HG03175 (cell line): ENCODE measurements around the gene HSF4.

Experiments used
- ATAC-seq: cut with Tn5 transposase; IDR thresholded peaks from one replicate; pipeline ENCODE4 v1.9.1; 2021; ENCODE audit warnings: mild to moderate bottlenecking, moderate library complexity; ENCODE audit not compliant: unreplicated experiment

Gene HSF4

DNA sequence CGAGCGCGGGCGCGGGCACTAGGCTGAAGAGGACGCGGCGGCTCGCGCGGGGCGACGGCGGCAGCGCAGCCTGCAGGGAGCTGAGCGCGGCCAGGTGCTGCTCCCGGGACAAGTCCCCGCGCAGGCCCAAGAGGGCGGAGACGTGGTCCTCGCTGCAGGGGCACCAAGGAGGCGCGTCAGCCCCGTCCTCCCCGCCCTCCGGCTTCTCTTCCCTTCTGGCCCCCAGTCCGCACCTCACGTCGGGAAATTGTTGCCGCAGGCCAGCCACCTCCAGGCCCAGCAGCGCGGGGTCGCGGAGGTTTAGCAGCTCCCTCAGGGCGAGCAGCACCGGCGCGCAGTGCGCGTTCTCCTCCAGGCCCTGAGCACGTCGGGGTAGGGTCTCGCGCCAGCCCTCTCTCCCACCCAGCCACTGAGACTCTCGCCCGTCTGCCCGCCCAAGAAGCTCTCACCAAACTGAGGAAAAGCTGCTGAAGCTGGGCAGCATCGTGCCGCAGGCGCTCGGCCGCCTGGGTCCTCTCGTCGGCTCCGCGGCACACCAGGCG lies 20.0 kb downstream of the HSF4 start:
- no peak for ATAC-seq

DNA sequence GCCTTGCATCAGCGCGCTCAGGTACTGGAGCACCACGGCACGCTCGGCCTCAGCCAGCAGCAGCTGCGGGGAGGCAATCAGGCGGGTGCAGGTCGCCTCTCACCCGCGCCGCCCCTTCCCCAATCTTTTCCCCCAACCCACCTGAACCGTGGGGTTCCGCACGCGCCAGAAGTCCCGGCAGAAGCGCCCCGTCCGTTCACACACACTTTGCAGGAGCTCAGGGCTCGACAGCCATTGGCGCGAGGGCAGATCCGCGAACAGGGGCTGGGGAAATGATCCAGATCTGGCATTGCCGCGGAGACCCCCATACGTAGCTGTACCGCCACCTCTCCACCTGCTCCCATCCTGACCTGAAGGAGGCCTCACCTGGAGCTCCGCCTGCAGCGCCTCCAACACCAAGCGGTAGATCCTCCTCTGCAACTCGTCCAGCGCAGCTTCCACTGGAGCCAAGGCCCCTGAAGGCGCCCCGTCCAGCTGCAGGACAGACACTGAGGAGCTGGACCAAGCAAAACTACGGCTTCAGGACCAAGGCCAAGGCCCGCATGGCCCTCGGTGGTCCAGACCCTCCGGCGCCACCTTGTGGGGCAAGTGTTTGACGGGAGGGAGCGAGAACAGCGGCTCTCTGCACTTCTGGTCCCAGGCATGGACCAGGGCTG lies 20.6 kb downstream of the HSF4 start:
- ATAC-seq = peak; percentile 38

GRCh38 chr16:67185651-67186134 lies 21.1 kb downstream of the HSF4 start:
- ATAC-seq = no peak

DNA sequence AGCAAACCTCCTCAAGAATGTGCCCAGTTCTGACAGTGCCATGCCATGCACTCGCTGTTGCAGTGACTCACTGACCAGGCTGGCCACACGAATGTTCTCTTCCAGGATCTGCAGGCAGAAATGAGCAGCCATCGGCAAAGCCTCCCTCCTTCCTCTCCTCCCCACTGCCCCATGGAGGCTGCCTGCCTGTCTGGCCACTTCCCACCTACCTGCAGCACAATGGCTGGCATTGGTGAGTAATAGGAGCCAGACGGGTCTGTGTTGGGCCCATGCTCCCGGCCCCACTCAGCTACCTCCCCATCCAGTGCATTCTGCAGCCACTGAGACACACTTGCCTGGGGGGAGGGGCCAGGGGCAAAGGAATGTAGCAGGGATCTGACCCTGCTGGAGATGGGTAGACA lies 22.0 kb downstream of the HSF4 start:
- ATAC-seq = no peak

DNA sequence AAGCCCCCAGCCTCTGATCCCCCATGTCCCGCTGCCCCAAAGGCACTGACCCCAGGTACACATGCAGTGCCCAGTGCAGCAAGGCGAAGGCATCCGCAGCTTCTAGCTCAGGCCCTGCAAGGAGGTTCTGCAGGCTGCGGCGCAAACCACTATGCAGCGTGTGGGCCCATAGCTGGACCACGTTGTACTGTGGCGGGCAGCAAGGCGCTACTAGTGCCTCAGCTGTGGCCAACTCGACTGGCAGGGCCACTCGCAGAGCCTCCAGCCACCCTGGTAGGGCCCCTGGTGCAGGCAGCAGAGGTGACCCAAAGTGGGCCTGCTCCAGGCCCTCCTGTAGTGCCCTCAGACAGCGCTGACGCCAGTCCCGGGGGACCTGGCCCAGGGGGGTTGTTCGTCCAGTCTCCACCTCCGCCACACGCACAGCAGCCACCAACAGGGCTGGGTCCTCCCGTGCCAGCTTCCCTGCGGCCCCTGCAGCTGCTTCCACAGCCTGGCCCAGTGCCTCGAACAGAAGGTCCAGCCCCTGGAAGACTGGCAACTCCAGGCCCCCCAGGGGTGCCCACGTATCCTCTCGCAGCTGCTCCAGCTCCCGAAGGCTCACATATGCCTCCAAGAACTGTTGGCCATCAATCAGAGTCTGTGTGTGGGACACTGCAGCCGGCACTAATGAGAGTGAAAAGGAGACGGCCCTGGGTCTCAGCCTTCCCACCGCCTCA lies 22.8 kb downstream of the HSF4 start:
- no peak for ATAC-seq

DNA sequence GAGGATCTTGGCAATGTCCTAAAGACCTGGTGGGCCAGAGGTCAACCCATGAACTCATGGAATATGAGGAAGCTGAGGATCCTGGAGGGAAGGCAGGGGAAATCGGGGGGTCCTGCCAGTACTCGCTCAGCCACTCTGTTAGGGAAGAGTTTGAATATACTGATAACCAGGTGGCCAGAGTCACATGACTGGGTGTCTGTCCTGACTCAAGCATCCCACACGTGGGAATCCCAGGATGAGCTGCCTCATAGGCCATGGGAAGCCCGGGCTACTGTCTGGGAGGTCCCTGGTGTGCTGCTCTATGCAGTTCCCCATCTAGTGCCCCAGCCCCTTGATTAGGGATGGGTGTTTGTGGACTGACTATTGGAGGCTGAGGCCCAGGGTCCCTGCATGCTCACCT lies 23.8 kb downstream of the HSF4 start:
- no peak for ATAC-seq

DNA sequence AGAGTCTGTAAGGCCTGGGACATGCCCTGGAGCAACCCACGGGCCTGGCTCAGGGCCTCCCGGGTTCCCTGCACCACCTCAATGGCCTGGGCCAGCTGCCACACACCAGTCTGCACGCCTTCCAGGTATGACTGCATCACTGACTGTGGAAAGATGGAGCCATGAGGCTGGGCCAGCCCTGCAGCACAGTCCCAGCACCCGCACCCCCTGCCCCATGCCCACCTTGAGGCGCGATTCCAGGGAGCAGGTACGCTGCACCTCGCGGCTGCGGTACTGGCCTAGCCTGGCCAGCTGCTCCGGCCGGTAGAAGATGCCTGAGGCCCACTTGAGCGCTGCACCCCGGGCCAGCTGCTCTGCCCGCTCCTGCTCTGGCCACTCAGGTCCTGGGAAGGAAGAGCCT lies 24.3 kb downstream of the HSF4 start:
- ATAC-seq = no peak

DNA sequence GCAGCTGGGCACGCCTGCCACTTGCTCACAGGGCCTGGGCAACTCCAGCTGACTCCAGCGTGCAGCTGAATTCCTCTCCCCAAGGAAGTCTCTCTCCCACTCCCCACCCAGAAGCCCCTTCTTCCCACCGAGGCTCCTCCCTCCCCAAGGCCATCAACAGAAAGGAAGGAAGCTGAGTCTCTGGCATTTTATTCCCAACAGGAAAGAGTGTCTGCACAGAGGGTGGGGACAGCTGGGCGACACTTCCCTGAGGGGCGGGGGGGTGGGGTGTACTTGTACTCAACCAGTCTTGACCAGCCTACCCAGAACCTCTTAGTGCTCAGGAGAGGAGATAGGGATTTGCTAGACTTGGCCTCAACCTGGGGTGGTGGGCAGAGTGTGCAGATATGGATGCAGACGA lies 25.5 kb downstream of the HSF4 start, which contains the start of gene EXOC3L1:
Gene EXOC3L1 (minus strand): TSS at position 96 of the 400 bp plus-strand sequence. CDS start 460 bp downstream, outside the sequence.
- no peak for ATAC-seq

DNA sequence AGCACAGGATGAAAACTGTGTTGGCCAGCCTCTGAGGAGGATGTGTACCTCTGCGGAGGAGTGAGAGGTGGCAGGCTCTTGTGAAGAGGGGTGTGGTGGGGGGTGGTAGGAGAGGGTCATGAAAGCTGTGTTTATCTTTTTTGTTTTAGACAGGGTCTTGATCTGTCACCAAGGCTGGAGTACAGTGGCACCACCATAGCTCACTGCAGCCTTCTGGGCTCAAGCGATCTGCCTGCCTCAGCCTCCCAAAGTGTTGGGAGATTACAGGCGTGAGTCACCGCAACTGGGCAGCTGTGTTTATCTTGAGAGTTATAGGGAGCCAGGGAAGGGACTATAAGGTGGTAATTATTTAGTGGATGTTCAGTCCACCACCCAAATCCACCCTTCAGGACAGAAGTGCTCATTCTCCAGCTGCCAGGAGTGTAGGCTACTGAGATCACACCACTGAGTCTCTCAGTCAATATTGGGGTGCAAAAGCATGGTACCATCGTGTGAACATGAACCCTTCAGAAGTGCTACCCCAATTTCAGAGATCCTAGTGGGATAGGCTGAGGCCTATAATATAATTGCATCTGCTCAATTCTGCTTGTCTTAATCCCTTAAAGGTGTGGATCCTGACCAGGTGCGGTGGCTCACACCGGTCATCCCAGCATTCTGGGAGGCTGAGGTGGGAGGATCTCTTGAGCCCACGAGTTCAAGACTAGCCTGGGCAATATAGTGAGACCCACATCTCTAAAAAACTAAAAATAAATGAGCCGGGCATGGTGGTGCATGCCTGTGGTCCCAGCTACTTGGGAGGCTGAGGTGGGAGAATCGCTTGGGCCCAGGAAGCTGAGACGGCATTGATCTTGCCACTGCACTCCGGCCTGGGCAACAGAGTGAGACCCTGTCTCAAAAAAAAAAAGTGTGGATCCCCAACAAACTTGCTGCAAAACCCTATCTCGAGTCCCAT lies 26.2 kb downstream of the HSF4 start:
- ATAC-seq = no peak

DNA sequence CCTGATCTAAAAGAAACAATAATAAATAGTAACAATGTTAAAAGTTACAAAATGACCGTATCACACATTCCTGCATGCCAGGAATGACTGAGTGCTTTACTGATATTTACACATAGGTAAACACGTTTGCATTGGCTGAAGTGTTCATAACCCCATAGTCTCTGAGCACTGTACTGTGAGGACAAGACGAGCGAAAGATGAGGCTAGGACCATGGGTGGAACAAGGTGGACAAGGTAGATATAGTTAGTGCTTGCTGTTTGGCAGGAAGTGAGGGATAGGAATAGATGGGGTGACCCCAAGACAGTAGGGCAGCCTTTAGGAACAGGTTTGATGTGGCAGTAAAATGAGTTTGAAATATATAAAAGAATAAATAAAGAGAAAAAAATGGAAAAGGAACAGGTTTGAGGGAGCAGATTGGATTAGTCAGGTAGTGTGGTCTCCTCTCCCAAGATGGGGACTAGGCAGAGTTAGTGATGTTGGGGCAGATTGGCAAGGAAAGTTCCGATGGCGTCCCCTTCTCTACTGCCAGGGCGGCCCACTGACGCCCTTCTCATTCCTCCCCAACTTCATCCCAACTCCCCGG lies 27.0 kb downstream of the HSF4 start:
- no peak for ATAC-seq

DNA sequence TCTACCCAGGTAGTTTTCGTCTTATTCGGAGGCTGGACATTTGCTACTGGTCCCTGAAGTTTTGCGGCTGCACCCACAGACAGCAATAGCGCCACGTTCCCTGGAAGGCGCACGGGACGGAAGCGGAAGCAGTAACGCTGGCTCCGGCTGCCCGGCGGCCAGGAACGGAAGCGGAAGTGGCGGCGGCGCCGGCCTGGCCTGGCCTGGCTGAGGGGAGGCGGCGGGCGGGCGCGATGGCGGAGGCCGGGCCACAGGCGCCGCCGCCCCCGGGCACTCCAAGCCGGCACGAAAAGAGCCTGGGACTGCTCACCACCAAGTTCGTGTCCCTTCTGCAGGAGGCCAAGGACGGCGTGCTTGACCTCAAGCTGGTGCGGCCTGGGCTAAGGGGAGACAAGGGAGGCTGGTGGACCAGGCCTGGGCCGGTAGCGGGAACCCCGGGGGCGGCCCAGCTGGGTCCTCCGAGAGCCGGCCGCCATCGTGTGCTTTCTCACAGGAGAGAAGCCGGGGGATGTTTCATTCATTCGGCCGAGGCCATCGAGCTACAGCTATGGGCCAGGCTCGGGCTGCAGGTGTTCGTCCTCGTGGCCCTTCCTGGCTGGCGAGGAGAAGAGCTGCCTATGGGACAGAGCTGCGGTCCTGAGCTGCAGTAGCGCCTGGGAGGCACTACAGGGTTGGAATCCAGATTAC lies 27.6 kb downstream of the HSF4 start, which contains the start of gene E2F4:
Gene E2F4 (plus strand): TSS at position 161 of the 687 bp plus-strand sequence. CDS start 73 bp downstream, at position 234.
- ATAC-seq = peak; percentile 97

DNA sequence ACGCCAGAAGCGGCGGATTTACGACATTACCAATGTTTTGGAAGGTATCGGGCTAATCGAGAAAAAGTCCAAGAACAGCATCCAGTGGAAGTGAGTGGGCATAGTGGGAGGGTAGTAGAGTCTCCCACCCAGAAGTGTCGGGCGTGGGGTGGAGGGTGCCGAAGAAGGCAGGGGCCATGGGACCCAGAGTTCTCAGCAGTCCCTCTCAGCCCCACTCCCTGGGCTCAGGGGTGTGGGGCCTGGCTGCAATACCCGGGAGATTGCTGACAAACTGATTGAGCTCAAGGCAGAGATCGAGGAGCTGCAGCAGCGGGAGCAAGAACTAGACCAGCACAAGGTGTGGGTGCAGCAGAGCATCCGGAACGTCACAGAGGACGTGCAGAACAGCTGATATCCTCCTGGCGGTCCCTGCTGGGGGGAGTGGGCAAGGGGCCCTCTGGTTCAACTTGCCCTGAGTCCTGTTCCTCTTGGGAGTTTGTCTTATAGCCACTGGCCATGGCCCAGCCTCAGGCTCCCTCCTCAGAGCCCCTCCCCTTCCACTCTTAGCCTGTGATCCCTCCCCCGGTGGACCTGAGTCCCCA lies 28.3 kb downstream of the HSF4 start:
- ATAC-seq = no peak

DNA sequence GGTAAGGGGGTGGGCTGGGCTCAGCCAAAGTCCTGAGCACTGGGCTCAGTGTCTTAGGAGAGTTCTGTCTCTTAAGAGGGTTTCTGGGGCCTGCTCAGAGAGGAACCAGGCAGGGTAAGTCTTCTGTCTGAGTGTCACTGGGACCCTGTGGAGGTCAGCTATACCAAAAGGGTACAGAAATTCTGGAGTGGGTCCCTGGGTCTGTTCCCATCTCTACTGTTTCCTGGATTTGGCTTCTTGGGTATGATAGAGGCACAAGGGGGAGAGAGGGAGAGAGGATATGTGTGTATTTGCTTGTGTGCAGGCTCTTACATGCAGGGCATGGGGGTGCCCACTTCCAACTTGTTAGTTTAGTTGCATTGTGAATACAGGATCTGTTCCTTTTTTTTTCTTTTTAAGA lies 29.0 kb downstream of the HSF4 start:
- no peak for ATAC-seq

GRCh38 chr16:67194260-67194659 lies 29.7 kb downstream of the HSF4 start:
- ATAC-seq = no peak

DNA sequence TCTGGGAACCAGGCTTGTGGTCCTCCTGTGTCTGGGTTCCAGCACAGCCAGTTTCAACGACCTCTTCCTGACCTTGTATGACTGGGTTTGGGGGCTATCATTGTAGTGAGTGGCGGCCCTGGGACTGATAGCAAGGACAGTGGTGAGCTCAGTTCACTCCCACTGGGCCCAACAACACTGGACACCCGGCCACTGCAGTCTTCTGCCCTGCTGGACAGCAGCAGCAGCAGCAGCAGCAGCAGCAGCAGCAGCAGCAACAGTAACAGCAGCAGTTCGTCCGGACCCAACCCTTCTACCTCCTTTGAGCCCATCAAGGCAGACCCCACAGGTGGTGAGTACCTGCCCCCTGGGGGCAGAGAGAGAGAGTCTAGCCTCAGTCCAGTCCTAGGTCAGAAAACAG lies 31.1 kb downstream of the HSF4 start:
- ATAC-seq = no peak

DNA sequence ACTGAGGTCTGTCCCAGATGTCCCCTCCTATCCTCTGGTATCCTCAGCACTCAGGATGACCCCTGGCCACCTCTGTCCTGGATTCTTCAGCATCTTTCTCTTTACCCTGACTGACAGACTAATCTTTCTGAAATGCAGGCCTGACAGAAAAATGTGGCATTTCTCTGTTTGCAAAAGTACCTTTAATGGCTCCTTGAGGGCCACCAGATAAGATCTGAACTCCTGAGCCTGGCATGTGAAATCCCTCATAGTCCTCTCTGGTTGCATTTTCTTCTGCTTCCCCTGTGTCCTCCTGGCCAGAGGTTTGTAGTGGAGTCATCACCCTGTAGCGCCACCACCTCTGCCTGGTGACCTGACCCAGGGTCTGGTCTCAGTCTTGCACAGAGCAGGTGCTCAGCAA lies 32.3 kb downstream of the HSF4 start:
- ATAC-seq = no peak

DNA sequence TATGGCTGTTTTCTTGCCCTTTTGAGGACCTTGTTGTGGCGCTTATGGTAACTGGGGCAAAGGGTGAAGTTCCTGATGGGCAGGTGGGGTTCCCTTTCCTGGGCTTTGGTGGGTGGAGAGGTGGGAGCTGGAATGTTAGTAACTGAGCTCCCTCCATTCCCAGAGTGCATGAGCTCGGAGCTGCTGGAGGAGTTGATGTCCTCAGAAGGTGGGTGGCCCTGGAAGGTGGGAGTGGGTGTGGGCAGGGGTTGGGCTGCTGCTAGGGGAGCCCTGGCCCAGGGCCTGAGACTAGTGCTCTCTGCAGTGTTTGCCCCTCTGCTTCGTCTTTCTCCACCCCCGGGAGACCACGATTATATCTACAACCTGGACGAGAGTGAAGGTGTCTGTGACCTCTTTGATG lies 33.2 kb downstream of the HSF4 start:
- no peak for ATAC-seq

DNA sequence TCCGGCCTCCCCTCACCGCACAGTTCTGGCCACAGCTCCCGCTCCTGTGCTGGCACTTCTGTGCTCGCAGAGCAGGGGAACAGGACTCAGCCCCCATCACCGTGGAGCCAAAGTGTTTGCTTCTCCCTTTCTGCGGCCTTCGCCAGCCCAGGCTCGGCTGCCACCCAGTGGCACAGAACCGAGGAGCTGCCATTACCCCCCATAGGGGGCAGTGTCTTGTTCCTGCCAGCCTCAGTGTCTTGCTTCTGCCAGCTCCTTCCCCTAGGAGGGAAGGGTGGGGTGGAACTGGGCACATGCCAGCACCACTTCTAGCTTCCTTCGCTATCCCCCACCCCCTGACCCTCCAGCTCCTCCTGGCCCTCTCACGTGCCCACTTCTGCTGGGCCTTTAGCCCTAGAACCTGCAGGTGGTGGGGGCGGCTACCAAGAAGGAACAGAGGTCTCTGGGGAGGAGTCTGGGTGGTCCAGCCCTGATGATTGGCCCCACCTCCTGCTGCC lies 33.7 kb downstream of the HSF4 start:
- no peak for ATAC-seq

GRCh38 chr16:67199011-67199807 lies 34.7 kb downstream of the HSF4 start, which contains the start of gene ELMO3:
ELMO3 (plus strand) TSS chr16:67199131; CDS start chr16:67199327, 196 bp downstream.
- no peak for ATAC-seq
